Adrenal gland (tissue), 12 donors: ENCODE measurements around the gene CDKN3. TPM values are rescaled to one million over a fixed set of nuclear protein-coding genes. Genes with fewer than 3 reads are reported as not detected.

Experiments
- DNase-seq, 7 donors: peaks; one replicate each; pipeline ENCODE4 v3.0.0-alpha.2; 2019 to 2020
- H3K27ac ChIP-seq, 5 donors: fragments of 200-600 bp; sonication (generic) in 4 of 5; 1 replicate in 3 of 5; 2 replicates in 2 of 5; pipeline versions ENCODE4 v1.5.1 to v1.8.0; 2016 to 2020; ENCODE audit warnings: mild to moderate bottlenecking in 1 of 5
- H3K27me3 ChIP-seq: fragments of 200-600 bp; 2 replicates; pipeline ENCODE4 v1.8.0; 2021
- H3K36me3 ChIP-seq, 2 donors: fragments of 200-600 bp; replicated peaks in 1 of 2; 1 replicate in 1 of 2; 2 replicates in 1 of 2; pipeline versions ENCODE4 v1.5.1 to v1.8.0; 2018 to 2022
- H3K4me1 ChIP-seq, 2 donors: fragments of 200-600 bp; replicated peaks in 1 of 2; 1 replicate in 1 of 2; 2 replicates in 1 of 2; pipeline versions ENCODE4 v1.5.1 to v1.8.0; 2018 to 2021
- H3K4me3 ChIP-seq, 4 donors: fragments of 200-600 bp; sonication (generic) in 3 of 4; one replicate each; pipeline ENCODE4 v1.5.1; 2016 to 2018
- H3K9me3 ChIP-seq, 3 donors: fragments of 200-600 bp; sonication (generic) in 1 of 3; replicated peaks in 1 of 3; 1 replicate in 2 of 3; 2 replicates in 1 of 3; pipeline versions ENCODE4 v1.5.1 to v1.8.0; 2016 to 2021
- POLR2A ChIP-seq, 2 donors: fragments of 450-650 bp; IDR thresholded peaks; one replicate each; pipeline ENCODE4 v1.6.1; 2017; ENCODE audit warnings: antibody characterized with exemption in 2 of 2, mild to moderate bottlenecking in 2 of 2, moderate library complexity in 1 of 2
- intact Hi-C, 2 donors: fragments of 100-400 bp; cut with DNase I; formaldehyde crosslinking; loops; one replicate each; pipeline versions ENCODE4 v1.14.1 to v1.15.0; 2022 to 2023
- polyA plus RNA-seq, 3 donors: library from polyadenylated mRNA; stranded (reverse); fragments of 200-250 nt in 2 of 3; fragments of 350-450 nt in 1 of 3; fragmentation: Illumina TruSeq in 1 of 3; extraction: RNeasy Lipid Tissue Mini Kit (QIAGEN cat#74804) in 1 of 3; gene quantifications; one replicate each; pipeline ENCODE4 v1.2.3, GENCODE V29; 2013 to 2014
- total RNA-seq, 9 donors: library from RNA; depleted of rRNA in 4 of 9; stranded (reverse); fragments of >200 nt in 4 of 9; fragments of 120-200 nt in 1 of 9; fragmentation: NEBNext Ultra II Directional in 1 of 9; extraction: Animal tissue kit (Norgen Biotek cat#: 25700) in 1 of 9; gene quantifications; one replicate each; pipeline versions ENCODE4 v1.1.0 to v1.2.4, GENCODE V29; 2013 to 2023
- TF ChIP-seq, protein P1 (sequence below), 6 experiments: fragments of 450-650 bp in 4 of 6; fragments of 200-600 bp in 2 of 6; sonication (generic) in 1 of 6; IDR thresholded peaks; 1 replicate in 5 of 6; 2 replicates in 1 of 6; pipeline versions ENCODE4 v1.5.1 to v1.8.0; 2016 to 2021; ENCODE audit warnings: antibody characterized with exemption in 6 of 6, mild to moderate bottlenecking in 2 of 6, moderate library complexity in 1 of 6
- donor health status: healthy with polysubstance abuse.
- donor health status: Bipolar disorder and iron deficiency.
- donor health status: DM: yes; HTN: yes; CAD: no.
- donor health status: DM: no; HTN: no; CAD: no.
- donor health status: DM: no; HTN: no; CAD: no.
- donor health status: DM: yes; HTN: yes; CAD: no.

The CDKN3 gene
- total and polyA plus RNA-seq, 12 donors, result 0.46 to 16.4 (median 2.1) TPM; not detected in 1

- intact Hi-C loops, result no loop called here
- H3K9me3 ChIP-seq, result no peaks in the 10 kb centered on the region
- no peaks in the 10 kb centered on the region for H3K27me3 ChIP-seq
- H3K36me3 ChIP-seq, result no peaks in the 10 kb centered on the region
- no peak for TF ChIP-seq POLR2A (IDR thresholded peaks at IDR 0.05)
- TF ChIP-seq, protein P1, sequence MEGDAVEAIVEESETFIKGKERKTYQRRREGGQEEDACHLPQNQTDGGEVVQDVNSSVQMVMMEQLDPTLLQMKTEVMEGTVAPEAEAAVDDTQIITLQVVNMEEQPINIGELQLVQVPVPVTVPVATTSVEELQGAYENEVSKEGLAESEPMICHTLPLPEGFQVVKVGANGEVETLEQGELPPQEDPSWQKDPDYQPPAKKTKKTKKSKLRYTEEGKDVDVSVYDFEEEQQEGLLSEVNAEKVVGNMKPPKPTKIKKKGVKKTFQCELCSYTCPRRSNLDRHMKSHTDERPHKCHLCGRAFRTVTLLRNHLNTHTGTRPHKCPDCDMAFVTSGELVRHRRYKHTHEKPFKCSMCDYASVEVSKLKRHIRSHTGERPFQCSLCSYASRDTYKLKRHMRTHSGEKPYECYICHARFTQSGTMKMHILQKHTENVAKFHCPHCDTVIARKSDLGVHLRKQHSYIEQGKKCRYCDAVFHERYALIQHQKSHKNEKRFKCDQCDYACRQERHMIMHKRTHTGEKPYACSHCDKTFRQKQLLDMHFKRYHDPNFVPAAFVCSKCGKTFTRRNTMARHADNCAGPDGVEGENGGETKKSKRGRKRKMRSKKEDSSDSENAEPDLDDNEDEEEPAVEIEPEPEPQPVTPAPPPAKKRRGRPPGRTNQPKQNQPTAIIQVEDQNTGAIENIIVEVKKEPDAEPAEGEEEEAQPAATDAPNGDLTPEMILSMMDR (IDR thresholded peaks at IDR 0.05), result no peak
- no peak for DNase-seq
- H3K4me3 ChIP-seq, result no peak overlapping the region
- H3K27ac ChIP-seq, result no peak overlapping the region
- H3K4me1 ChIP-seq, result peaks cover 0 to 10% of the 10 kb centered on the region in 2 donors
Observed at GRCh38 chr14:54467280-54467679, 70.5 kb downstream of the CDKN3 start.

Other genes with a start within 250 kb of the CDKN3 start
- gene CNIH1, start 44.4 kb downstream of the CDKN3 start, total RNA-seq, result 100 to 1,000 TPM in 7 of 9 donors, 10 to 100 TPM in 2; 56.4 to 173 (median 106) TPM
- 100 to 1,000 TPM in 1 of 3 donors, 10 to 100 TPM in 2; 24.5 to 328 (median 30.6) TPM for gene CNIH1, start 44.4 kb downstream of the CDKN3 start, polyA plus RNA-seq
- 10 to 100 TPM; 22.0 to 66.3 (median 46.6) TPM for gene GMFB, start 92.0 kb downstream of the CDKN3 start, total RNA-seq
- 10 to 100 TPM in 2 of 3 donors, 1 to 10 TPM in 1; 8.2 to 53.6 (median 21.2) TPM for gene GMFB, start 92.0 kb downstream of the CDKN3 start, polyA plus RNA-seq
- 10 to 100 TPM in 8 of 9 donors, 1 to 10 TPM in 1; 9.4 to 22.9 (median 18.1) TPM for gene CGRRF1, start 112.9 kb downstream of the CDKN3 start, total RNA-seq
- gene CGRRF1, start 112.9 kb downstream of the CDKN3 start, polyA plus RNA-seq, result 10 to 100 TPM; 16.8 to 26.9 (median 23.4) TPM
- 10 to 100 TPM in 5 of 9 donors, 1 to 10 TPM in 4; 3.1 to 13.2 (median 10.2) TPM for gene SAMD4A, start 170.1 kb downstream of the CDKN3 start, total RNA-seq
- gene SAMD4A, start 170.1 kb downstream of the CDKN3 start, polyA plus RNA-seq, result 1 to 10 TPM; 2.2 to 7.0 (median 3.0) TPM